GM19025 (cell line): ENCODE measurements around the gene NSG1.
"Not testable (repeated sequence)": the region's sequence is repeated elsewhere in the genome, so short reads cannot be mapped to it uniquely, and the experiment has no call there.

Experiments used
- ATAC-seq: cut with Tn5 transposase; IDR thresholded peaks from one replicate; pipeline ENCODE4 v1.9.1; 2021; ENCODE audit warnings: mild to moderate bottlenecking, low read depth, moderate library complexity; ENCODE audit not compliant: unreplicated experiment

Gene NSG1

GRCh38 chr4:4386736-4387392 lies at the start of gene NSG1:
Gene NSG1 (plus strand): TSS chr4:4387102. CDS start chr4:4387630, 528 bp downstream.
- ATAC-seq: no peak

- no peak for ATAC-seq
Observed at GRCh38 chr4:4338210-4339001, 48.5 kb upstream of the NSG1 start.

- no peak for ATAC-seq
Observed at GRCh38 chr4:4339504-4340085, 47.3 kb upstream of the NSG1 start.

- no peak for ATAC-seq
Observed at GRCh38 chr4:4341861-4342650, 44.8 kb upstream of the NSG1 start.

- ATAC-seq: no peak
Observed at GRCh38 chr4:4343038-4343437, 43.9 kb upstream of the NSG1 start.

- peak; percentile 91 for ATAC-seq
Observed at GRCh38 chr4:4344915-4345527, 41.9 kb upstream of the NSG1 start.

- ATAC-seq: no peak
Observed at GRCh38 chr4:4347585-4347984, 39.3 kb upstream of the NSG1 start.

GRCh38 chr4:4348585-4348984 lies 38.3 kb upstream of the NSG1 start:
- not testable (repeated sequence) for ATAC-seq

GRCh38 chr4:4349867-4350266 lies 37.0 kb upstream of the NSG1 start:
- ATAC-seq: no peak

GRCh38 chr4:4350909-4351308 lies 36.0 kb upstream of the NSG1 start:
- no peak for ATAC-seq

- ATAC-seq: no peak
Observed at GRCh38 chr4:4355302-4355701, 31.6 kb upstream of the NSG1 start.

GRCh38 chr4:4356106-4357041 lies 30.5 kb upstream of the NSG1 start:
- no peak for ATAC-seq

GRCh38 chr4:4358093-4358854 lies 28.6 kb upstream of the NSG1 start:
- no peak for ATAC-seq

GRCh38 chr4:4361883-4362282 lies 25.0 kb upstream of the NSG1 start:
- ATAC-seq: no peak

- ATAC-seq: no peak
Observed at GRCh38 chr4:4362991-4363697, 23.8 kb upstream of the NSG1 start.

- ATAC-seq: no peak
Observed at GRCh38 chr4:4364061-4364460, 22.8 kb upstream of the NSG1 start.

- ATAC-seq: no peak
Observed at GRCh38 chr4:4364486-4365208, 22.3 kb upstream of the NSG1 start.
